HepG2 (cell line): ENCODE results near the gene SUSD3. TPM values are rescaled to one million over a fixed set of nuclear protein-coding genes. Genes with fewer than 3 reads are reported as not detected.

ENCODE experiments used
- DNMT1 ChIP-seq: sonication (generic); formaldehyde crosslinking; IDR thresholded peaks from 2 replicates; pipeline ENCODE4 v1.5.1; 2020; ENCODE audit warnings: mild to moderate bottlenecking, missing genetic modification reagents
- ETV5 ChIP-seq: IDR thresholded peaks from 2 replicates; pipeline ENCODE4 v1.6.1; 2018; ENCODE audit warnings: missing biosample characterization, missing genetic modification reagents, inconsistent platforms, borderline replicate concordance
- FOSL1 ChIP-seq: sonication (generic); formaldehyde crosslinking; IDR thresholded peaks from 2 replicates; pipeline ENCODE4 v1.9.0; 2021; ENCODE audit warnings: missing genetic modification reagents, borderline replicate concordance
- GLMP ChIP-seq: sonication (generic); formaldehyde crosslinking; IDR thresholded peaks from 2 replicates; pipeline ENCODE4 v1.9.0; 2021; ENCODE audit warnings: missing genetic modification reagents, mild to moderate bottlenecking, borderline replicate concordance
- JUND ChIP-seq: sonication (generic); formaldehyde crosslinking; IDR thresholded peaks from 2 replicates; pipeline ENCODE4 v1.8.0; 2022; ENCODE audit warnings: mild to moderate bottlenecking, missing genetic modification reagents
- KLF15 ChIP-seq: sonication (generic); formaldehyde crosslinking; IDR thresholded peaks from 2 replicates; pipeline ENCODE4 v1.8.1; 2023; ENCODE audit warnings: borderline replicate concordance, mild to moderate bottlenecking, inconsistent platforms, missing genetic modification reagents, mixed read lengths
- MAFG ChIP-seq: sonication (generic); formaldehyde crosslinking; IDR thresholded peaks from 2 replicates; pipeline ENCODE4 v1.5.1; 2020; ENCODE audit warnings: mild to moderate bottlenecking, missing genetic modification reagents
- MIER2 ChIP-seq: IDR thresholded peaks from 2 replicates; pipeline ENCODE4 v1.6.1; 2016; ENCODE audit warnings: missing biosample characterization, missing genetic modification reagents
- MYPOP ChIP-seq: sonication (generic); formaldehyde crosslinking; IDR thresholded peaks from 2 replicates; pipeline ENCODE4 v1.8.1; 2023; ENCODE audit warnings: mild to moderate bottlenecking, moderate library complexity, missing genetic modification reagents
- NFKBIZ ChIP-seq: IDR thresholded peaks from 2 replicates; pipeline ENCODE4 v1.6.1; 2018; ENCODE audit warnings: missing genetic modification reagents, missing compliant biosample characterization
- RBAK ChIP-seq: sonication (generic); formaldehyde crosslinking; IDR thresholded peaks from 2 replicates; pipeline ENCODE4 v1.5.1; 2020; ENCODE audit warnings: mild to moderate bottlenecking, missing genetic modification reagents
- TEAD2 ChIP-seq: sonication (generic); formaldehyde crosslinking; IDR thresholded peaks from 2 replicates; pipeline ENCODE4 v1.9.0; 2021; ENCODE audit warnings: missing genetic modification reagents
- ZBTB1 ChIP-seq: sonication (generic); formaldehyde crosslinking; IDR thresholded peaks from 2 replicates; pipeline ENCODE4 v1.4.0; 2020; ENCODE audit warnings: missing genetic modification reagents, borderline replicate concordance
- ZFP91 ChIP-seq: sonication (generic); formaldehyde crosslinking; IDR thresholded peaks from 2 replicates; pipeline ENCODE4 v1.9.0; 2022; ENCODE audit warnings: missing genetic modification reagents, mild to moderate bottlenecking, borderline replicate concordance
- ZNF235 ChIP-seq: sonication (generic); formaldehyde crosslinking; IDR thresholded peaks from 2 replicates; pipeline ENCODE4 v1.8.1; 2023; ENCODE audit warnings: mild to moderate bottlenecking, missing genetic modification reagents, borderline replicate concordance
- ZNF44 ChIP-seq: sonication (generic); formaldehyde crosslinking; IDR thresholded peaks from 2 replicates; pipeline ENCODE4 v1.5.1; 2020; ENCODE audit warnings: mild to moderate bottlenecking, missing genetic modification reagents
- ZNF530 ChIP-seq: sonication (generic); formaldehyde crosslinking; IDR thresholded peaks from 2 replicates; pipeline ENCODE4 v1.5.0; 2020; ENCODE audit warnings: low read depth, mild to moderate bottlenecking, missing genetic modification reagents
- ZNF83 ChIP-seq: sonication (generic); formaldehyde crosslinking; IDR thresholded peaks from 2 replicates; pipeline ENCODE4 v1.4.0; 2020; ENCODE audit warnings: missing genetic modification reagents, mild to moderate bottlenecking, borderline replicate concordance
- polyA plus RNA-seq, 8 experiments: library from polyadenylated mRNA; depleted of rRNA in 3 of 8; stranded (reverse) in 7 of 8; unstranded in 1 of 8; fragments of >200 nt; fragmentation: Illumina TruSeq in 4 of 8; extraction: Trizol in 4 of 8; gene quantifications; 2 replicates each; pipeline versions ENCODE4 v1.2.1 to v1.2.3, GENCODE V29; 2011 to 2016; ENCODE audit warnings: low read depth in 4 of 8, missing spikeins in 1 of 8, mixed read lengths in 1 of 8; ENCODE audit not compliant: insufficient read depth in 1 of 8
- total RNA-seq, 5 experiments: library from RNA; depleted of rRNA; stranded (reverse); fragments of >200 nt; fragmentation: Illumina TruSeq; extraction: Trizol; gene quantifications; 2 replicates each; pipeline ENCODE4 v1.2.3, GENCODE V29; 2016; ENCODE audit warnings: low read depth in 1 of 5
- TF ChIP-seq, protein P1 (sequence below): IDR thresholded peaks from 2 replicates; pipeline ENCODE4 v1.6.1; 2016; ENCODE audit warnings: low read depth, missing genetic modification reagents, missing compliant biosample characterization

SUSD3 gene
- total and polyA plus RNA-seq, 2 of the 13 experiments (the other 11 are each of a cell fraction or from before 2014, with no cell fraction given): 7.0 to 9.1 TPM

GRCh38 chr9:93134015-93134739 lies 75.7 kb downstream of the SUSD3 start, which contains the start of gene NINJ1 (continued):
- TF ChIP-seq, protein P1, sequence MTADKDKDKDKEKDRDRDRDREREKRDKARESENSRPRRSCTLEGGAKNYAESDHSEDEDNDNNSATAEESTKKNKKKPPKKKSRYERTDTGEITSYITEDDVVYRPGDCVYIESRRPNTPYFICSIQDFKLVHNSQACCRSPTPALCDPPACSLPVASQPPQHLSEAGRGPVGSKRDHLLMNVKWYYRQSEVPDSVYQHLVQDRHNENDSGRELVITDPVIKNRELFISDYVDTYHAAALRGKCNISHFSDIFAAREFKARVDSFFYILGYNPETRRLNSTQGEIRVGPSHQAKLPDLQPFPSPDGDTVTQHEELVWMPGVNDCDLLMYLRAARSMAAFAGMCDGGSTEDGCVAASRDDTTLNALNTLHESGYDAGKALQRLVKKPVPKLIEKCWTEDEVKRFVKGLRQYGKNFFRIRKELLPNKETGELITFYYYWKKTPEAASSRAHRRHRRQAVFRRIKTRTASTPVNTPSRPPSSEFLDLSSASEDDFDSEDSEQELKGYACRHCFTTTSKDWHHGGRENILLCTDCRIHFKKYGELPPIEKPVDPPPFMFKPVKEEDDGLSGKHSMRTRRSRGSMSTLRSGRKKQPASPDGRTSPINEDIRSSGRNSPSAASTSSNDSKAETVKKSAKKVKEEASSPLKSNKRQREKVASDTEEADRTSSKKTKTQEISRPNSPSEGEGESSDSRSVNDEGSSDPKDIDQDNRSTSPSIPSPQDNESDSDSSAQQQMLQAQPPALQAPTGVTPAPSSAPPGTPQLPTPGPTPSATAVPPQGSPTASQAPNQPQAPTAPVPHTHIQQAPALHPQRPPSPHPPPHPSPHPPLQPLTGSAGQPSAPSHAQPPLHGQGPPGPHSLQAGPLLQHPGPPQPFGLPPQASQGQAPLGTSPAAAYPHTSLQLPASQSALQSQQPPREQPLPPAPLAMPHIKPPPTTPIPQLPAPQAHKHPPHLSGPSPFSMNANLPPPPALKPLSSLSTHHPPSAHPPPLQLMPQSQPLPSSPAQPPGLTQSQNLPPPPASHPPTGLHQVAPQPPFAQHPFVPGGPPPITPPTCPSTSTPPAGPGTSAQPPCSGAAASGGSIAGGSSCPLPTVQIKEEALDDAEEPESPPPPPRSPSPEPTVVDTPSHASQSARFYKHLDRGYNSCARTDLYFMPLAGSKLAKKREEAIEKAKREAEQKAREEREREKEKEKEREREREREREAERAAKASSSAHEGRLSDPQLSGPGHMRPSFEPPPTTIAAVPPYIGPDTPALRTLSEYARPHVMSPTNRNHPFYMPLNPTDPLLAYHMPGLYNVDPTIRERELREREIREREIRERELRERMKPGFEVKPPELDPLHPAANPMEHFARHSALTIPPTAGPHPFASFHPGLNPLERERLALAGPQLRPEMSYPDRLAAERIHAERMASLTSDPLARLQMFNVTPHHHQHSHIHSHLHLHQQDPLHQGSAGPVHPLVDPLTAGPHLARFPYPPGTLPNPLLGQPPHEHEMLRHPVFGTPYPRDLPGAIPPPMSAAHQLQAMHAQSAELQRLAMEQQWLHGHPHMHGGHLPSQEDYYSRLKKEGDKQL (CRISPR knock-in tag): no peak
- TF ChIP-seq ZFP91 (CRISPR knock-in tag) (0 out of 2 replicates have a peak, but pooled peaks have one; percentile 41), FOSL1 (CRISPR knock-in tag) (no peak), ETV5 (no peak), RBAK (CRISPR knock-in tag) (no peak), GLMP (CRISPR knock-in tag) (no peak), ZBTB1 (CRISPR knock-in tag) (no peak), ZNF530 (CRISPR knock-in tag) (no peak), JUND (no peak), ZNF83 (CRISPR knock-in tag) (no peak), TEAD2 (CRISPR knock-in tag) (no peak), KLF15 (CRISPR knock-in tag) (no peak), ZNF235 (no peak), ZNF44 (CRISPR knock-in tag) (no peak), MAFG (CRISPR knock-in tag) (no peak), DNMT1 (CRISPR knock-in tag) (no peak), NFKBIZ (CRISPR knock-in tag) (no peak), MIER2 (no peak), MYPOP (CRISPR knock-in tag) (0 out of 2 replicates have a peak, but pooled peaks have one; percentile 26)
